ENCODE data around the gene GLOD5.

Gene GLOD5

DNA sequence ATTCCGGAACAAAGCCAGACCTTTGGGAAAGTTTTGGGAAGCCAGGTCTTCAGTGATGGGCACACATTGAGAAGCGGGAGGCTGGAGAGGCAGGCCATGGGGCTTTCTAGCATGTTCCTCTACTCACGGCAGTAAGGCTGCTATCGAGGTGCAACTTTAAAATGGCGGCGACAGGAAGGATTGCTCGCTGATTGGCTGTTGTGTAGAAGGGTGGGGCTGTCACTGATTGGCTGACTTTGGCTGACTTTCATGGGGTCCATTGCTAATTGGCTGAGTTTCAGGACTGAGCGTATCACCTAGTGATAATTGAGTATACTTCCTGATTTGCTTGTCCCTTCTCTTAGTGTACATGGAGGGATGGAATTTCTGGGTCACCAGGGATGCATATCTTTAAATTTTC, 19.7 kb upstream of the GLOD5 start:
- H3K27me3 ChIP-seq (ENCODE audit: insufficient read depth, poor library complexity, severe bottlenecking): no peaks in the 10 kb centered on the region
- no peaks in the 10 kb centered on the region for H3K4me1 ChIP-seq (ENCODE audit: insufficient read depth, poor library complexity, severe bottlenecking)
- H3K36me3 ChIP-seq (ENCODE audit: low read depth): no peaks in the 10 kb centered on the region
- DNase-seq (ENCODE audit: low spot score) (no peak), ATAC-seq (ENCODE audit: low read depth) (no peak)
- H3K4me3 ChIP-seq (ENCODE audit: severe bottlenecking): no peak overlapping the region
- H3K27ac ChIP-seq (ENCODE audit: poor library complexity, severe bottlenecking): no peak overlapping the region
- TF ChIP-seq, protein P1, sequence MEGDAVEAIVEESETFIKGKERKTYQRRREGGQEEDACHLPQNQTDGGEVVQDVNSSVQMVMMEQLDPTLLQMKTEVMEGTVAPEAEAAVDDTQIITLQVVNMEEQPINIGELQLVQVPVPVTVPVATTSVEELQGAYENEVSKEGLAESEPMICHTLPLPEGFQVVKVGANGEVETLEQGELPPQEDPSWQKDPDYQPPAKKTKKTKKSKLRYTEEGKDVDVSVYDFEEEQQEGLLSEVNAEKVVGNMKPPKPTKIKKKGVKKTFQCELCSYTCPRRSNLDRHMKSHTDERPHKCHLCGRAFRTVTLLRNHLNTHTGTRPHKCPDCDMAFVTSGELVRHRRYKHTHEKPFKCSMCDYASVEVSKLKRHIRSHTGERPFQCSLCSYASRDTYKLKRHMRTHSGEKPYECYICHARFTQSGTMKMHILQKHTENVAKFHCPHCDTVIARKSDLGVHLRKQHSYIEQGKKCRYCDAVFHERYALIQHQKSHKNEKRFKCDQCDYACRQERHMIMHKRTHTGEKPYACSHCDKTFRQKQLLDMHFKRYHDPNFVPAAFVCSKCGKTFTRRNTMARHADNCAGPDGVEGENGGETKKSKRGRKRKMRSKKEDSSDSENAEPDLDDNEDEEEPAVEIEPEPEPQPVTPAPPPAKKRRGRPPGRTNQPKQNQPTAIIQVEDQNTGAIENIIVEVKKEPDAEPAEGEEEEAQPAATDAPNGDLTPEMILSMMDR (IDR thresholded peaks at IDR 0.05; ENCODE audit: poor library complexity, severe bottlenecking): no peak
- no peaks in the 10 kb centered on the region for H3K9me3 ChIP-seq (ENCODE audit: severe bottlenecking)

DNA sequence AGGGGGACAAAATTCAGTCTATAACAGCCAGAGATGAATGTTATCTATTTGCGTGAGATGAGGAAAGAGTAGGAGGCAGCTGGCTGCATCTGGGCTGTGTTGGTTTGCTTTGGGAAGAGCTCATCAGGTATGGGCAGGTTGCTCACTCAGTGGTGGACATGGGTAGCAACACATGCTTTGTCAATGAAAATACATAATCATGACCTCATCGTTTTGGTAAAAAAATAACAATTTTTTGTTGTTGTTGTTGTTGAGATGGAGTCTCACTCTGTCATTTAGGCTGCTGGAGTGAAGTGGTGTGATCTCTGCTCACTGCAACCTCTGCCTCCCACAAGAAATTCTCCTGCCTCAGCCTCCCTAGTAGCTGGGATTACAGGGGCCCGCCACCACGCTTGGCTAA, 16.3 kb upstream of the GLOD5 start:
- TF ChIP-seq, protein P1 (IDR thresholded peaks at IDR 0.05; ENCODE audit: poor library complexity, severe bottlenecking): no peak
- H3K9me3 ChIP-seq (ENCODE audit: severe bottlenecking): no peaks in the 10 kb centered on the region
- no peaks in the 10 kb centered on the region for H3K4me1 ChIP-seq (ENCODE audit: insufficient read depth, poor library complexity, severe bottlenecking)
- no peaks in the 10 kb centered on the region for H3K27me3 ChIP-seq (ENCODE audit: insufficient read depth, poor library complexity, severe bottlenecking)
- no peak overlapping the region for H3K4me3 ChIP-seq (ENCODE audit: severe bottlenecking)
- ATAC-seq (ENCODE audit: low read depth): no peak
- H3K27ac ChIP-seq (ENCODE audit: poor library complexity, severe bottlenecking): no peak overlapping the region
- DNase-seq (ENCODE audit: low spot score): no peak
- no peaks in the 10 kb centered on the region for H3K36me3 ChIP-seq (ENCODE audit: low read depth)

DNA sequence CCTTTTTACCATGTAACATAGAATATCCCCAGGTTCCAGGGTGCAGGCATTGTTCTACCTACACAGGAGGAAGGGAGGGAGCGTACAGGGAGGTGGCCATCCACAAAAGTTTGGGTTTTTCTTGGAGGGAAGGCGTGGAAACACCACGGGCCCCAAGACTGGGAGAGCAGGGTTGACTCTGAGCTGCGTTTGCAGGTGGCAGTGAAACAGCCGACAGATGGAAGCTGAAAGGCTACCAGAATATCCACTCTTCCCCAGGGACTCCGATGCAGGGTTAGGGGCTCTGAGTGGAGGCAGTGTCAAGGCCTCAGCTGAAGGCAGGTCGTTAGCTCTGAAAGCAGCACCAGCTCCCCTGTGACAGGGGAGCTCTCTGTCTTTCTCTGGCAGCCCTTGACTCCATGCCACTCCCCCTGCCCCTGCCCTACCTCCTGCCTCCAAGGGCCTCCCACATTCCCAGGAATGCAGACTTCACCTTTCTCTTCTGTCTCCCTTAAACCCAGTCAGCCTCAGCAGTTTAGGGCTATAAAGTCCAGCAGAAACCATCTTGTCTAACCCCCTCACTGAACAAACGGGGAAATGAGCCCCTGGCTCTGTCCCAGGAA, 14.0 kb upstream of the GLOD5 start:
- TF ChIP-seq, protein P1 (IDR thresholded peaks at IDR 0.05; ENCODE audit: poor library complexity, severe bottlenecking): no peak
- H3K36me3 ChIP-seq (ENCODE audit: low read depth): no peaks in the 10 kb centered on the region
- H3K9me3 ChIP-seq (ENCODE audit: severe bottlenecking): no peaks in the 10 kb centered on the region

DNA sequence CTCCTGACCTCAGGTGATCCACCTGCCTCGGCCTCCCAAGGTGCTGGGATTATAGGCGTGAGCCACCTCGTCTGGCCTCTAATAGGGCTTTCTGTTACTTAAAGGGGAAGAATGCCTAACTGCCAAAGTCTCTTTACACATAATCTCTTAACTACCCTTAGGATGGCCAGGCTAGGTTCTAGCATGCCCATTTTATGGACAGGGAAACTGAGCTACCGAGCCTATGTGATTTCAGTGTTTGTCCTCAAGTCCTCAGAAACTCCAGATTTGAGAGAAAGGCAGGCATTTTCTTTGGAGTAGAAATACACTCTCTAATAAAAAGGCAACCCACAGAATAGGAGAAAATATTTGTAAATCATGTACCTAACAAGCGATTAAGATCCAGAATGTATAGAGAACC, 12.4 kb upstream of the GLOD5 start:
- DNase-seq (ENCODE audit: low spot score): no peak
- Histone ChIP-seq H3K4me1 (ENCODE audit: insufficient read depth, poor library complexity, severe bottlenecking) (no peaks in the 10 kb centered on the region), H3K27me3 (ENCODE audit: insufficient read depth, poor library complexity, severe bottlenecking) (no peaks in the 10 kb centered on the region), H3K27ac (ENCODE audit: poor library complexity, severe bottlenecking) (no peak overlapping the region), H3K36me3 (ENCODE audit: low read depth) (no peaks in the 10 kb centered on the region), H3K9me3 (ENCODE audit: severe bottlenecking) (no peaks in the 10 kb centered on the region), H3K4me3 (ENCODE audit: severe bottlenecking) (no peak overlapping the region)
- TF ChIP-seq, protein P1 (IDR thresholded peaks at IDR 0.05; ENCODE audit: poor library complexity, severe bottlenecking): no peak
- ATAC-seq (ENCODE audit: low read depth): no peak

More for the DNA sequence above, 14.0 kb upstream of the GLOD5 start:
- ATAC-seq (ENCODE audit: low read depth) (no peak), DNase-seq (ENCODE audit: low spot score) (no peak)
- Histone ChIP-seq H3K4me3 (ENCODE audit: severe bottlenecking) (no peak overlapping the region), H3K27ac (ENCODE audit: poor library complexity, severe bottlenecking) (no peak overlapping the region), H3K27me3 (ENCODE audit: insufficient read depth, poor library complexity, severe bottlenecking) (no peaks in the 10 kb centered on the region), H3K4me1 (ENCODE audit: insufficient read depth, poor library complexity, severe bottlenecking) (no peaks in the 10 kb centered on the region)

DNA sequence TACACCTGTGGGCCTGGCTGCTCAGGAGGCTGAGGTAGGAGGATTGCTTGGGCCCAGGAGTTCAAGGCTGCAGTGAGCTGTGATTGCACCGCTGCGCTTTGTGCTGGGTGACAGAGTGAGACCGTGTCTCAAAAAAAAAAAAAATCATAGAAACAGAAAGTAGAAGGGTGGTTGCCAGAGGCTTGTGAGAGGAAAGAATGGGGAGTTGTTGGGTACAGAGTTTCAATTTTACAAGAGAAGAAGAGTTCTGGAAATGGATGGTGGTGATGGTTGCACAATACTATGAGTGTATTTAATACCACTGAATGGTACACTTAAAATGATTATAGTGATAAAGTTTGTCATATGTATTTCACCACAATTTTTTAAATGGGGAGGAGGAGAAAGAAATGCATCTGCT, 10.2 kb upstream of the GLOD5 start:
- Histone ChIP-seq H3K4me3 (ENCODE audit: severe bottlenecking) (no peak overlapping the region), H3K27ac (ENCODE audit: poor library complexity, severe bottlenecking) (no peak overlapping the region), H3K4me1 (ENCODE audit: insufficient read depth, poor library complexity, severe bottlenecking) (no peaks in the 10 kb centered on the region), H3K36me3 (ENCODE audit: low read depth) (no peaks in the 10 kb centered on the region), H3K9me3 (ENCODE audit: severe bottlenecking) (no peaks in the 10 kb centered on the region), H3K27me3 (ENCODE audit: insufficient read depth, poor library complexity, severe bottlenecking) (no peaks in the 10 kb centered on the region)
- TF ChIP-seq, protein P1 (IDR thresholded peaks at IDR 0.05; ENCODE audit: poor library complexity, severe bottlenecking): no peak
- ATAC-seq (ENCODE audit: low read depth) (no peak), DNase-seq (ENCODE audit: low spot score) (no peak)
